Adrenal gland (tissue), 5 donors: ENCODE measurements around the gene CGNL1.

ENCODE experiments used
- CTCF ChIP-seq, 6 experiments: fragments of 450-650 bp in 4 of 6; fragments of 200-600 bp in 2 of 6; sonication (generic) in 1 of 6; IDR thresholded peaks; 1 replicate in 5 of 6; 2 replicates in 1 of 6; pipeline versions ENCODE4 v1.5.1 to v1.8.0; 2016 to 2021; ENCODE audit warnings: antibody characterized with exemption in 6 of 6, mild to moderate bottlenecking in 2 of 6, moderate library complexity in 1 of 6
- POLR2A ChIP-seq, 2 donors: fragments of 450-650 bp; IDR thresholded peaks; one replicate each; pipeline ENCODE4 v1.6.1; 2017; ENCODE audit warnings: antibody characterized with exemption in 2 of 2, mild to moderate bottlenecking in 2 of 2, moderate library complexity in 1 of 2
- donor health status: DM: no; HTN: no; CAD: no.

DNA sequence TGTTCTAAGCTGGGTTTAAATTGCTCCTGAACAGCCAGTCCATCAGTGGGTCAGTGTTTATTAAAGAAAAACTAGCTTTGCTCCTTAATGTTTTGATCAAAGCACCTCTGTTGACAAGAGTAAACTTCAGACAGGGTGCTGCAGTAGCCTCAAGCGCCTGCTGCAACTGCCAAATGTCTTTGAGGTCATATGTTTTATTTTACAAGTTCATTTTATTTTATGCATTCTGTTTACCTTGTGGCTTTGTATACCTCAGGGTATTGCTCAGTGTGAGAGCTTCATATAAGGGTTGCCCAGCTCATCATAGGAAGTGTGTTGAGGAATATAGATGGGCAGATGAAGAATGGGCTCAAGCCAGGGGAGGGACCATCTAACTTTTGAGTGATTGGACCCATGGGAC, 223.9 kb downstream of the CGNL1 start:
- TF ChIP-seq POLR2A (IDR thresholded peaks at IDR 0.05) (no peak), CTCF (IDR thresholded peaks at IDR 0.05) (no peak)
